GM18868 (cell line): ENCODE data around the gene FAF2.
"Not testable (repeated sequence)": the region's sequence is repeated elsewhere in the genome, so short reads cannot be mapped to it uniquely, and the experiment has no call there.

ENCODE experiments used
- ATAC-seq: cut with Tn5 transposase; IDR thresholded peaks from one replicate; pipeline ENCODE4 v1.9.1; 2021; ENCODE audit warnings: mild to moderate bottlenecking, moderate library complexity; ENCODE audit not compliant: unreplicated experiment

Gene FAF2

GRCh38 chr5:176416965-176417364 lies 31.2 kb upstream of the FAF2 start:
- no peak for ATAC-seq

- no peak for ATAC-seq
Observed at GRCh38 chr5:176418251-176418650, 29.9 kb upstream of the FAF2 start.

- no peak for ATAC-seq
Observed at GRCh38 chr5:176420086-176420485, 28.1 kb upstream of the FAF2 start.

DNA sequence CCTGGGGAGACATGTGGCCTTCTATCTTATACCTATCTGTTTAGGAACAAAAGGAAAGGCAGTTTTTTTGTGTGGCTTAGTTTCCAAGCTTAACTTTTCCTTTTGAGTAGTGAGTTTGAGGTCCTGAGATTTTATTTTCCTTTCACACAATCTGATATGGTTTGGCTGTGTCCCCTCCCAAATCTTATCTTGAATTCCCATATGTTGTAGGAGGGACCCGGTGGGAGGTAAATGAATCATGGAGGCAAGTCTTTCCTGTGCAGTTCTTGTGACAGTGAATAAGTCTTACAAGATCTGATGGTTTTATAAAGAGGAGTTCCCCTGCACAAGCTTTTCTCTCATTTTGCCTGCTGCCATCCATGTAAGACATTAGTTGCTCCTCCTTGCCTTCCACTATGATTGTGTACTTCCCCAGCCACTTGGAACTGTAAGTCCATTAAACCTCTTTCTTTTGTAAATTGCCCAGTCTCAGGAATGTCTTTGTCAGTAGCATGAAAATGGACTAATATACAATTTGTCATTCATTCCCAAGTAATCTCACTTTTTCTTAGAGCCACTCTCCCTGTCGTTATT lies 27.1 kb upstream of the FAF2 start:
- no peak for ATAC-seq

- no peak for ATAC-seq
Observed at GRCh38 chr5:176424181-176424580, 24.0 kb upstream of the FAF2 start.

- ATAC-seq, result no peak
Observed at GRCh38 chr5:176425138-176425537, 23.0 kb upstream of the FAF2 start.

DNA sequence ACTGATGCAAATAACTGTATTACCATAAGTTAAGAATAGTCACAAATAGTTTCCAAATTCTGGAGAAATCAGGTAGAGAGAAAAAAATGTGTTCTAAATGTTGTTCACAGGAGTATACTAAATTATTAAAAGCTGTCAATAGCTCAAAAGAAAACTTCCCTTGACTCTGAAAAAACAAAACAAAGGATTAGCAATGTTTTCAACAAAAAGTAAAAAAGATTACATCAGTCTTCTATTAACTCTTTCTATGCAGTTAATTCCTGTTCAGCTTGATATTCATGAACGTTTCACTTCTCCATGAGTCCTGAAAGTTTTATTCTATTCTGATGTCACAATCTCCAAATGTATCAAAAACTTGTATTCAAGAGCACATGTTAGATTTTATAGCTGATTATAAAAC lies 22.4 kb upstream of the FAF2 start:
- ATAC-seq, result no peak

- ATAC-seq, result no peak
Observed at GRCh38 chr5:176426876-176427275, 21.3 kb upstream of the FAF2 start.

GRCh38 chr5:176427971-176428370 lies 20.2 kb upstream of the FAF2 start:
- ATAC-seq, result no peak

- no peak for ATAC-seq
Observed at GRCh38 chr5:176429972-176430371, 18.2 kb upstream of the FAF2 start.

DNA sequence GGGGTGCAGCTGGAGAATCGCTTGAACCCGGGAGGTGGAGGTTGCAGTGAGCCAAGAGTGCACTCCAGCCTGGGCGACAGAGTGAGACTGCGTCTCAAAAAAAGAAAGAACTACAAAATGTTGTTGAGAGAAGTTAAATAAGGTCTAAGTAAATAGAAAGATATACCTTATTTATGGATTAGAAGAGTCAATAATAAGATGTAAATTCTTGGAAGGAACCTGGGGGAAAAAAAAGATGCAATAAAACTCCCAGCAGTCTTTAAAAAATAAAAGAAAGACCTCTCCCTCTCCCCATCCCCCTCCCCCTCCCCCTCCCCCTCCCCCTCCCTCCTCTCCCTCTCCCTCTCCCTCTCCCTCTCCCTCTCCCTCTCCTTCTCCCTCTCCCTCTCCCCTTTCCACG lies 15.5 kb upstream of the FAF2 start:
- no peak for ATAC-seq

DNA sequence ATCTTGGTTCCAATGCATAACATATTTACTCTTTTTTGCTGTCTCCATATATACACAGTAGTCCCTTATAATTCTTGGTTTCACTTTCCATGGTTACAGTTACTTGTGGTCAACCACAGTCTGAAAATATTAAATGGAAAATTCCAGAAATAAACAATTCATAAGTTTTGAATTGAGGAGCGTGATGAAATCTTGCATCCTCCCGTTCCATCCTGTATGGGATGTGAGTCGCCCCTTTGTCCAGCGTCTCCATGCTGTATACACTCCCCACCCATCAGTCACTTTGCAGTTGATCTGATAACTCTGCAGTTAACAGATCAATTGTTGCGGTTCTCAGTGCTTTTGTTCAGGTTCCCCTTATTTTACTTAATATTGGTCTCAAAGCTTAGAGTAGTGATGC lies 11.5 kb upstream of the FAF2 start:
- ATAC-seq, result no peak

DNA sequence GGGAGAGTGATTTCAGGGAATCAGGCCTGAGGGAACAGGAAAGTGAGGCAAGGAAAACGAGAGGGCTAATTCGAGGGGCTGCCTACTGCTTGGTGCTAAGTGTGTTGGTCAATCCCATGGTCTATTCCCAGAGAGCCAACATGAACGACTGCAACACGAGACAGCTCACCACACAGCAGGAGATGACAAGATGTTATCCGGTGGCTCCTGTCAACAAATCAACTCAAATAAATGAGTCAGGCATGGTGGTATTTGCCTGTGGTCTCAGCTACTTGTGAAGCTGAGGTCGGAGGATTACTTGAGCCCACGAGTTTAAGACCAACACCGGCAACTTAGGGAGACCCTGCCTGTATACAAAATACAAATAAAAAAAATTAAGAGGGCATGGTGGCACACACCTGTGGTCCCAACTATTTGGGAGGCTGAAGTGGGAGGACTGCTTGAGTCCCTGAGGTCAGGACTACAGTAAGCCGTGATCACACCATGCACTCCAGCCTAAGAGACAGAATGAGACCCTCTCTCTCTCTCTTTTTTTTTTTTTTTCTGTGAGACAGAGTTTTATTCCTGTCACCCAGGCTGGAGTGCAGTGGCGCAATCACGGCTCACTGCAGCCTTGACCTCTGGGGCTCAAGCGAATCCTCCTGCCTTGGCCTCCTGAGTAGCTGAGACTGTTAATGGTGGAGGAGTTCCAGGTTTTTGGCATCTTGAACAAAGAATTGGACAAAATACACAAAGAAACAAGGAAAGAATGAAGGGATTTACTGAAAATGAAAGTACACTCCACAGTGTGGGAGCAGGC lies 9.0 kb upstream of the FAF2 start:
- ATAC-seq, result no peak

GRCh38 chr5:176440927-176441706 lies 7.1 kb upstream of the FAF2 start:
- no peak for ATAC-seq

- ATAC-seq, result no peak
Observed at GRCh38 chr5:176441921-176442323, 6.3 kb upstream of the FAF2 start.

DNA sequence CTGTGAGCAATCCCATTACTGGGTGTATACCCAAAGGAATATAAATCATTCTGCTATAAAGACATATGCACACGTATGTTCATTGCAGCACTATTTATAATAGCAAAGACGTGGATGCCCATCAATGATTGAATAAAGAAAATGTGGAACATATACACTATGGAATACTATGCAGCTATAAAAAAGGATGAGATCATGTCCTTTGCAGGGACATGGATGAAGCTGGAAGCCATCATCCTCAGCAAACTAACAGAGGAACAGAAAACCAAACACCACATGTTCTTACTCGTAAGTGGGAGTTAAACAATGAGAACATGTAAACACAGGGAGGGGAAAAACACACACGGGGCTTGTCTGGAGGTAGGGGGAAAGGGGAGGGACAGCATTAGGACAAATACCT lies 5.3 kb upstream of the FAF2 start:
- ATAC-seq, result not testable (repeated sequence)

DNA sequence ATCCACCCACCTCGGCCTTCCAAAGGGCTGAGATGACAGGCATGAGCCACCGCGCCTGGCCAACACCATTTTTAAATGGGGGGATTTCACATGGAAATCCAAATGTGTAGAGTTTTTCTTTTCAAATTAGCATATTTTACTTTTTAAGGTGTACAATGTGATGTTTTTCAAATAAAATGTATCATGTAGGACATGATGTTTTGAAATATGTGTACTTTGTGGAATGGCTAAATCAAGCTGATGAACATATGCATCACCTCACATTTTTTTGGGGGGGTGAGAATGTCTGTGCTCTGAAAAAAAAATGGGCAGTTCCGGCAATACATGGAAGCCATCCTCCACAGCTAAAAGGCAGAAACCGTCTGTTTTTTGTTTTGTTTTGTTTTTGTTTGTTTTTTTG lies 3.4 kb upstream of the FAF2 start:
- no peak for ATAC-seq

GRCh38 chr5:176446028-176446665 lies 2.0 kb upstream of the FAF2 start:
- ATAC-seq, result no peak

DNA sequence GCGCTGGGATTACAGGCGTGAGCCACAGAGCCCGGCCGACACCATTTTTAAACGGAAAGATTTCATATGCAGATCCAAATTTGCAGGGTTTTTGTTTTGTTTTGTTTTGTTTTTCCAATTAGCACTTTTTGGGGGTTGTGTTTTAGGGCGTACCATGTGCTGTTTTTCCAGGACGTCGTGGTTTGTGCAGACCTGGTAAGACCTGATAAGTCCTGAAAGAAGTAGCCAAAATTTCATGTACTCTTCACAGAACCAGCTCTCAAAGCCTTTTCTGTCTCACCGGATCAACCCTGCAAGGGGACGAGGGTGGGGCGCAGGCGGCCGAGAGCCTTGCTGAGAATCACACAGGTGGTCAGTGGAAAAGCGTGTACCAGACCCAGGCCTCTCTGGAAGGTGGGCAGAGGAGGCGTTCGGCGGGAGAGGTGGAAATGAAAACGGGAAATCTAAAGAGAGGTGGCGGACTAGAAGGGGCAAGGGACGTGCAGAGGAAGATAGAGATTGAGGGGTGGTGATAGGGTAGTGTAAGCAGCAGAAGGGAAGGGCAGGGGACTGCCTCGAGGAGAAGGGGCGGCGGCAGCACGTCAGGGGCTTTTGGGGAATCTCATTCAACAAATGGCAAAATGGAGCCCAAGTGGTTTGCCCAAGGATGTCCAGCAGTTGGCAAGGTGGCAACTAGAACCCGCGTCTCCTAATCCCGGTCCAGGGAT lies 1.1 kb upstream of the FAF2 start:
- ATAC-seq, result no peak

DNA sequence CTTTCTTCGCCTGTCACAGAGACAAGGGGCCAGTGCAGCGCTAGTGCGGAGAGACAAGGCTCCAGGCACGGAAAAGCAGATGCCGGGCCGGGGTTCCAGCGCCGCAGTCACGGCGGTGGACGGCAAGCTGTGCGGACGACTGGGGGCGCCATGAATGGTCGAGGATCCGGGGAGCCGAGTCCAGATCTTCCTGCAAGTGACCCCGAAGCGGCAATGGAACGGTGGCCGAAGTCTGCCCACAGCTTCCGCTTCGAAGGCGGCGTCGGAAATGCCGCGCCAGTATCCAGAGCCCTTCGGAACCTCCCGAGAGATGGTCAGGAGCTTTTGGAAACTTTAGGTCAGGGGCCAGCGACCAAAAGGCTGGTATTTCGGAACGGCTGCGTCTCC lies 601 bp upstream of the FAF2 start:
- ATAC-seq, result peak; percentile 16

- ATAC-seq, result no peak
Observed at GRCh38 chr5:176450077-176450476, 1.9 kb downstream of the FAF2 start.
